LNCAP (cell line): ENCODE results near the gene FEM1B.

Experiments used
- CTCF ChIP-seq: fragments of 450-650 bp; IDR thresholded peaks from 2 replicates; pipeline ENCODE4 v1.5.1; 2017; ENCODE audit warnings: mild to moderate bottlenecking

FEM1B gene

GRCh38 chr15:68274201-68274848 lies 3.2 kb upstream of the FEM1B start:
- no peak for TF ChIP-seq CTCF

GRCh38 chr15:68275165-68275746 lies 2.3 kb upstream of the FEM1B start:
- TF ChIP-seq CTCF: no peak

GRCh38 chr15:68276668-68277067 lies 877 bp upstream of the FEM1B start:
- TF ChIP-seq CTCF: no peak

GRCh38 chr15:68277131-68277602 lies 378 bp upstream of the FEM1B start:
- no peak for TF ChIP-seq CTCF

GRCh38 chr15:68278345-68278594 lies 725 bp downstream of the FEM1B start:
- 0 out of 2 replicates have a peak, but pooled peaks have one; percentile 35 for TF ChIP-seq CTCF

GRCh38 chr15:68278595-68279405 lies 1.3 kb downstream of the FEM1B start:
- TF ChIP-seq CTCF: no peak

- no peak for TF ChIP-seq CTCF
These were observed 2.5 kb downstream of the FEM1B start for GRCh38 chr15:68279779-68280753.
